WTC11 (cell line): Measurements from ENCODE around the gene C11orf58.

Experiments used
- FOXK1 ChIP-seq: sonication (generic); formaldehyde crosslinking; IDR thresholded peaks from 2 replicates; pipeline ENCODE4 v1.8.0; 2022; ENCODE audit warnings: mild to moderate bottlenecking, moderate library complexity, missing genetic modification reagents
- GABPB1 ChIP-seq: sonication (generic); formaldehyde crosslinking; IDR thresholded peaks from 2 replicates; pipeline ENCODE4 v1.8.1; 2023; ENCODE audit warnings: mild to moderate bottlenecking, missing genetic modification reagents
- NR1H2 ChIP-seq: sonication (generic); formaldehyde crosslinking; IDR thresholded peaks from 2 replicates; pipeline ENCODE4 v1.9.0; 2021; ENCODE audit warnings: mild to moderate bottlenecking, moderate library complexity, missing genetic modification reagents
- NR3C1 ChIP-seq: sonication (generic); formaldehyde crosslinking; conservative IDR thresholded peaks from 2 replicates; pipeline ENCODE4 v1.8.1; 2023; ENCODE audit warnings: low read depth, mild to moderate bottlenecking, missing genetic modification reagents
- ZNF263 ChIP-seq: sonication (generic); formaldehyde crosslinking; IDR thresholded peaks from 2 replicates; pipeline ENCODE4 v1.8.1; 2022; ENCODE audit warnings: low read depth, mild to moderate bottlenecking, moderate library complexity, missing genetic modification reagents
- TF ChIP-seq, protein P1 (sequence below): sonication (generic); formaldehyde crosslinking; IDR thresholded peaks from 2 replicates; pipeline ENCODE4 v1.8.1; 2022; ENCODE audit warnings: low read depth, mild to moderate bottlenecking, moderate library complexity, missing genetic modification reagents, borderline replicate concordance
- TF ChIP-seq, protein P2 (sequence below): fragments of 200-600 bp; IDR thresholded peaks from 2 replicates; pipeline ENCODE4 v1.8.0; 2022; ENCODE audit warnings: antibody characterized with exemption
- TF ChIP-seq, protein P3 (sequence below): sonication (generic); formaldehyde crosslinking; conservative IDR thresholded peaks from 2 replicates; pipeline ENCODE4 v1.8.1; 2022; ENCODE audit warnings: mild to moderate bottlenecking, missing genetic modification reagents
- TF ChIP-seq, protein P4 (sequence below): sonication (generic); formaldehyde crosslinking; IDR thresholded peaks from 2 replicates; pipeline ENCODE4 v1.8.1; 2022; ENCODE audit warnings: low read depth, missing genetic modification reagents, borderline replicate concordance
- TF ChIP-seq, protein P5 (sequence below): sonication (generic); formaldehyde crosslinking; IDR thresholded peaks from 2 replicates; pipeline ENCODE4 v1.8.0; 2022; ENCODE audit warnings: mild to moderate bottlenecking, missing genetic modification reagents
- TF ChIP-seq, protein P6 (sequence below): sonication (generic); formaldehyde crosslinking; IDR thresholded peaks from 2 replicates; pipeline ENCODE4 v1.8.1; 2023; ENCODE audit warnings: mild to moderate bottlenecking, missing genetic modification reagents, moderate library complexity
- TF ChIP-seq, protein P7 (sequence below): sonication (generic); formaldehyde crosslinking; IDR thresholded peaks from 2 replicates; pipeline ENCODE4 v1.8.0; 2022; ENCODE audit warnings: missing genetic modification reagents
- TF ChIP-seq, protein P8 (sequence below): sonication (generic); formaldehyde crosslinking; IDR thresholded peaks from 2 replicates; pipeline ENCODE4 v1.8.1; 2022; ENCODE audit warnings: mild to moderate bottlenecking, missing genetic modification reagents, moderate library complexity, borderline replicate concordance

DNA sequence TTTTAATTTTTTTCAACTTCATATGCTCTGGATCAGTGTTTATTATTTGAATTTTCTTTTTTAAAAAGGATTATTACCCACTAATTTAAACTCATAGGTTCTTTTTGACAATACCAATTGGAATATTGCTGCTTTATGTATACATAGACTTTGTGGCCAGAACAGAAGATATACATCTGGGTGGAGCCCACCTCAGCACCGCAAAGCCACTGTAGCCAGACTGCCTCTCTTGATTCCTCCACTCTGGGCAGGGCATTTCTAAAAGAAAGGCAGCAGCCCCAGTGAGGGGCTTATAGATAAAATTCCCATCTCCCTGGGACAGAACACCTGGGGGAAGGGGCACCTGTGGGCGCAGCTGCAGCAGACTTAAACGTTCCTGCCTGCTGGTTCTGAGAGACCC, 10.6 kb upstream of the C11orf58 start:
- TF ChIP-seq, protein P1, sequence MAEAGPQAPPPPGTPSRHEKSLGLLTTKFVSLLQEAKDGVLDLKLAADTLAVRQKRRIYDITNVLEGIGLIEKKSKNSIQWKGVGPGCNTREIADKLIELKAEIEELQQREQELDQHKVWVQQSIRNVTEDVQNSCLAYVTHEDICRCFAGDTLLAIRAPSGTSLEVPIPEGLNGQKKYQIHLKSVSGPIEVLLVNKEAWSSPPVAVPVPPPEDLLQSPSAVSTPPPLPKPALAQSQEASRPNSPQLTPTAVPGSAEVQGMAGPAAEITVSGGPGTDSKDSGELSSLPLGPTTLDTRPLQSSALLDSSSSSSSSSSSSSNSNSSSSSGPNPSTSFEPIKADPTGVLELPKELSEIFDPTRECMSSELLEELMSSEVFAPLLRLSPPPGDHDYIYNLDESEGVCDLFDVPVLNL (CRISPR knock-in tag) = no peak
- TF ChIP-seq, protein P2, sequence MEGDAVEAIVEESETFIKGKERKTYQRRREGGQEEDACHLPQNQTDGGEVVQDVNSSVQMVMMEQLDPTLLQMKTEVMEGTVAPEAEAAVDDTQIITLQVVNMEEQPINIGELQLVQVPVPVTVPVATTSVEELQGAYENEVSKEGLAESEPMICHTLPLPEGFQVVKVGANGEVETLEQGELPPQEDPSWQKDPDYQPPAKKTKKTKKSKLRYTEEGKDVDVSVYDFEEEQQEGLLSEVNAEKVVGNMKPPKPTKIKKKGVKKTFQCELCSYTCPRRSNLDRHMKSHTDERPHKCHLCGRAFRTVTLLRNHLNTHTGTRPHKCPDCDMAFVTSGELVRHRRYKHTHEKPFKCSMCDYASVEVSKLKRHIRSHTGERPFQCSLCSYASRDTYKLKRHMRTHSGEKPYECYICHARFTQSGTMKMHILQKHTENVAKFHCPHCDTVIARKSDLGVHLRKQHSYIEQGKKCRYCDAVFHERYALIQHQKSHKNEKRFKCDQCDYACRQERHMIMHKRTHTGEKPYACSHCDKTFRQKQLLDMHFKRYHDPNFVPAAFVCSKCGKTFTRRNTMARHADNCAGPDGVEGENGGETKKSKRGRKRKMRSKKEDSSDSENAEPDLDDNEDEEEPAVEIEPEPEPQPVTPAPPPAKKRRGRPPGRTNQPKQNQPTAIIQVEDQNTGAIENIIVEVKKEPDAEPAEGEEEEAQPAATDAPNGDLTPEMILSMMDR = no peak
- TF ChIP-seq, protein P3, sequence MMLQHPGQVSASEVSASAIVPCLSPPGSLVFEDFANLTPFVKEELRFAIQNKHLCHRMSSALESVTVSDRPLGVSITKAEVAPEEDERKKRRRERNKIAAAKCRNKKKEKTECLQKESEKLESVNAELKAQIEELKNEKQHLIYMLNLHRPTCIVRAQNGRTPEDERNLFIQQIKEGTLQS (CRISPR knock-in tag) = no peak
- TF ChIP-seq, protein P4, sequence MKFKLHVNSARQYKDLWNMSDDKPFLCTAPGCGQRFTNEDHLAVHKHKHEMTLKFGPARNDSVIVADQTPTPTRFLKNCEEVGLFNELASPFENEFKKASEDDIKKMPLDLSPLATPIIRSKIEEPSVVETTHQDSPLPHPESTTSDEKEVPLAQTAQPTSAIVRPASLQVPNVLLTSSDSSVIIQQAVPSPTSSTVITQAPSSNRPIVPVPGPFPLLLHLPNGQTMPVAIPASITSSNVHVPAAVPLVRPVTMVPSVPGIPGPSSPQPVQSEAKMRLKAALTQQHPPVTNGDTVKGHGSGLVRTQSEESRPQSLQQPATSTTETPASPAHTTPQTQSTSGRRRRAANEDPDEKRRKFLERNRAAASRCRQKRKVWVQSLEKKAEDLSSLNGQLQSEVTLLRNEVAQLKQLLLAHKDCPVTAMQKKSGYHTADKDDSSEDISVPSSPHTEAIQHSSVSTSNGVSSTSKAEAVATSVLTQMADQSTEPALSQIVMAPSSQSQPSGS = no peak
- TF ChIP-seq, protein P5, sequence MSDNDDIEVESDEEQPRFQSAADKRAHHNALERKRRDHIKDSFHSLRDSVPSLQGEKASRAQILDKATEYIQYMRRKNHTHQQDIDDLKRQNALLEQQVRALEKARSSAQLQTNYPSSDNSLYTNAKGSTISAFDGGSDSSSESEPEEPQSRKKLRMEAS (CRISPR knock-in tag) = no peak
- TF ChIP-seq ZNF263 (CRISPR knock-in tag) = no peak
- TF ChIP-seq, protein P6, sequence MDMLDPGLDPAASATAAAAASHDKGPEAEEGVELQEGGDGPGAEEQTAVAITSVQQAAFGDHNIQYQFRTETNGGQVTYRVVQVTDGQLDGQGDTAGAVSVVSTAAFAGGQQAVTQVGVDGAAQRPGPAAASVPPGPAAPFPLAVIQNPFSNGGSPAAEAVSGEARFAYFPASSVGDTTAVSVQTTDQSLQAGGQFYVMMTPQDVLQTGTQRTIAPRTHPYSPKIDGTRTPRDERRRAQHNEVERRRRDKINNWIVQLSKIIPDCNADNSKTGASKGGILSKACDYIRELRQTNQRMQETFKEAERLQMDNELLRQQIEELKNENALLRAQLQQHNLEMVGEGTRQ = no peak
- no peak for TF ChIP-seq NR3C1 (CRISPR knock-in tag)
- TF ChIP-seq, protein P7, sequence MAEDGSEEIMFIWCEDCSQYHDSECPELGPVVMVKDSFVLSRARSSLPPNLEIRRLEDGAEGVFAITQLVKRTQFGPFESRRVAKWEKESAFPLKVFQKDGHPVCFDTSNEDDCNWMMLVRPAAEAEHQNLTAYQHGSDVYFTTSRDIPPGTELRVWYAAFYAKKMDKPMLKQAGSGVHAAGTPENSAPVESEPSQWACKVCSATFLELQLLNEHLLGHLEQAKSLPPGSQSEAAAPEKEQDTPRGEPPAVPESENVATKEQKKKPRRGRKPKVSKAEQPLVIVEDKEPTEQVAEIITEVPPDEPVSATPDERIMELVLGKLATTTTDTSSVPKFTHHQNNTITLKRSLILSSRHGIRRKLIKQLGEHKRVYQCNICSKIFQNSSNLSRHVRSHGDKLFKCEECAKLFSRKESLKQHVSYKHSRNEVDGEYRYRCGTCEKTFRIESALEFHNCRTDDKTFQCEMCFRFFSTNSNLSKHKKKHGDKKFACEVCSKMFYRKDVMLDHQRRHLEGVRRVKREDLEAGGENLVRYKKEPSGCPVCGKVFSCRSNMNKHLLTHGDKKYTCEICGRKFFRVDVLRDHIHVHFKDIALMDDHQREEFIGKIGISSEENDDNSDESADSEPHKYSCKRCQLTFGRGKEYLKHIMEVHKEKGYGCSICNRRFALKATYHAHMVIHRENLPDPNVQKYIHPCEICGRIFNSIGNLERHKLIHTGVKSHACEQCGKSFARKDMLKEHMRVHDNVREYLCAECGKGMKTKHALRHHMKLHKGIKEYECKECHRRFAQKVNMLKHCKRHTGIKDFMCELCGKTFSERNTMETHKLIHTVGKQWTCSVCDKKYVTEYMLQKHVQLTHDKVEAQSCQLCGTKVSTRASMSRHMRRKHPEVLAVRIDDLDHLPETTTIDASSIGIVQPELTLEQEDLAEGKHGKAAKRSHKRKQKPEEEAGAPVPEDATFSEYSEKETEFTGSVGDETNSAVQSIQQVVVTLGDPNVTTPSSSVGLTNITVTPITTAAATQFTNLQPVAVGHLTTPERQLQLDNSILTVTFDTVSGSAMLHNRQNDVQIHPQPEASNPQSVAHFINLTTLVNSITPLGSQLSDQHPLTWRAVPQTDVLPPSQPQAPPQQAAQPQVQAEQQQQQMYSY (CRISPR knock-in tag) = no peak
- TF ChIP-seq, protein P8, sequence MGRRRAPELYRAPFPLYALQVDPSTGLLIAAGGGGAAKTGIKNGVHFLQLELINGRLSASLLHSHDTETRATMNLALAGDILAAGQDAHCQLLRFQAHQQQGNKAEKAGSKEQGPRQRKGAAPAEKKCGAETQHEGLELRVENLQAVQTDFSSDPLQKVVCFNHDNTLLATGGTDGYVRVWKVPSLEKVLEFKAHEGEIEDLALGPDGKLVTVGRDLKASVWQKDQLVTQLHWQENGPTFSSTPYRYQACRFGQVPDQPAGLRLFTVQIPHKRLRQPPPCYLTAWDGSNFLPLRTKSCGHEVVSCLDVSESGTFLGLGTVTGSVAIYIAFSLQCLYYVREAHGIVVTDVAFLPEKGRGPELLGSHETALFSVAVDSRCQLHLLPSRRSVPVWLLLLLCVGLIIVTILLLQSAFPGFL = no peak
- TF ChIP-seq NR1H2 (CRISPR knock-in tag) = no peak
- TF ChIP-seq FOXK1 = no peak
- no peak for TF ChIP-seq GABPB1
